Right lobe of liver (tissue), 4 donors: ENCODE results near the gene SMARCE1.

Experiments
- CTCF ChIP-seq, 4 donors: fragments of 200-600 bp in 3 of 4; fragments of 450-650 bp in 1 of 4; IDR thresholded peaks; one replicate each; pipeline versions ENCODE4 v1.5.1 to v1.8.0; 2016 to 2022; ENCODE audit warnings: antibody characterized with exemption in 4 of 4, mild to moderate bottlenecking in 2 of 4
- POLR2A ChIP-seq: fragments of 450-650 bp; IDR thresholded peaks from one replicate; pipeline ENCODE4 v1.6.1; 2017; ENCODE audit warnings: antibody characterized with exemption, mild to moderate bottlenecking
- donor health status: DM: no; HTN: no; CAD: no.
- donor health status: DM: no; HTN: no; CAD: no.
- donor health status: DM: no; HTN: yes; CAD: no.

GRCh38 chr17:40613467-40614154, 34.0 kb downstream of the SMARCE1 start:
- TF ChIP-seq CTCF (IDR thresholded peaks at IDR 0.05) (no peak), POLR2A (no peak)
